SJCRH30 (cell line): Measurements from ENCODE around the gene CLPTM1. TPM values are rescaled to one million over a fixed set of nuclear protein-coding genes. Genes with fewer than 3 reads are reported as not detected.

Experiments
- DNase-seq, 2 experiments: peaks; one replicate each; pipeline ENCODE4 v3.0.0-alpha.2; 2015 to 2020
- H3K27ac ChIP-seq: fragments of 250-450 bp; sonication (Bioruptor Pico); 2 replicates; pipeline ENCODE4 v1.5.1; 2020; ENCODE audit warnings: mild to moderate bottlenecking, moderate library complexity
- H3K27me3 ChIP-seq: fragments of 250-450 bp; sonication (Bioruptor Pico); 2 replicates; pipeline ENCODE4 v1.5.1; 2020; ENCODE audit warnings: mild to moderate bottlenecking, moderate library complexity
- H3K36me3 ChIP-seq: fragments of 250-450 bp; sonication (Bioruptor Pico); 2 replicates; pipeline ENCODE4 v1.5.1; 2020; ENCODE audit warnings: mild to moderate bottlenecking, moderate library complexity
- H3K4me1 ChIP-seq: fragments of 250-450 bp; sonication (Bioruptor Pico); 2 replicates; pipeline ENCODE4 v1.5.1; 2020; ENCODE audit warnings: mild to moderate bottlenecking, moderate library complexity
- H3K4me3 ChIP-seq: fragments of 250-450 bp; sonication (Bioruptor Pico); 2 replicates; pipeline ENCODE4 v1.5.1; 2020; ENCODE audit warnings: mild to moderate bottlenecking, moderate library complexity
- H3K9me3 ChIP-seq: fragments of 250-450 bp; sonication (Bioruptor Pico); replicated peaks from 2 replicates; pipeline ENCODE4 v1.5.1; 2020; ENCODE audit warnings: mild to moderate bottlenecking, moderate library complexity
- total RNA-seq: library from RNA; depleted of rRNA; stranded (reverse); fragments of >200 nt; shearing (Covaris generic); gene quantifications from 2 replicates; pipeline ENCODE4 v1.2.3, GENCODE V29; 2014; rRNA removed

Gene CLPTM1
- total RNA-seq, 1 experiment from 2014 or later = 36.0 TPM

DNA sequence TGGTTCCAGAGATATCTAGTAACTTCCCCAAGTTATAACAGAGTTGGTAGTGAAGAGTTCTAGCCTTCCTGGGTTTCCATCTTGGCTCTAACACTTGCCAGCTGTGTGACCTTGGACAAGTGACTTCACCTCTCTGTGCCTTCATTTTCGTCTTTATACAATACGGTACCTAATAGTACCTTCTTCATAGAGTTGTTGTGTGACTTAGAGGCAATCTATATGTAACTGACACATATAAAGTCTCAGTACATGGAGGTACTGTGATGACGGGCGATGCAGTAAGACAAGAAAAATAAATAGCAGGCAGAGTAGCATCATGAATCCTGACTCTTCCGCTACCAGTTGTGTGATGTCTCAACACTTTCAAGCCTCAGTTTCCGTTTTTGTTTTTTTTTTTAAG is 75.6 kb downstream of the CLPTM1 start:
- 0 out of 2 replicates have a peak, but pooled peaks cover 5% of the 10 kb centered on the region for H3K36me3 ChIP-seq
- no peaks in the 10 kb centered on the region for H3K27me3 ChIP-seq
- no peak for DNase-seq
- H3K9me3 ChIP-seq = no peaks in the 10 kb centered on the region
- H3K4me1 ChIP-seq = no peaks in the 10 kb centered on the region
- no peak overlapping the region for H3K27ac ChIP-seq
- no peak overlapping the region for H3K4me3 ChIP-seq

- Histone ChIP-seq H3K27me3 (no peaks in the 10 kb centered on the region), H3K27ac (no peak overlapping the region)
These were observed 77.2 kb downstream of the CLPTM1 start for GRCh38 chr19:45032421-45032820.

DNA sequence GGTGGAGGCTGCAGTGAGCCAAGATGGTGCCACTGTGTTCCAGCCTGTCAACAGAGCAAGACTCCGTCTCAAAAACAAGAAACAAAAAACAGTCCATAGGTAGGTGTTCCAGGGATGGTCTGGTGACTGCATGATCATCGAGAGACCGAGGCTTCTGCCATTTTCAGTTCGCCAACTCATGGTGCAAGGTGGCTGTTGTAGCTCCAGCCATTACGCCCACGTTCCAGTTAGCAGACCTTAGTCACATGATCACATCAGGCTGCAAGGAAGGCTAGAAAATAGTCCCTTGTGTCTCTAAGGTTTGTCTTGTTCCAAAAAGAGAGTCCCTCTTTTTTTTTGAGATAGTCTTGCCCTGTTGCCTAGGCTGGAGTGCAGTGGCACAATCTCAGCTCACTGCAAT is 80.6 kb downstream of the CLPTM1 start:
- H3K4me1 ChIP-seq = peaks cover 8% of the 10 kb centered on the region; the same call in 1 of the 2 replicates
- peaks cover 11% of the 10 kb centered on the region; the same call in 1 of the 2 replicates for H3K36me3 ChIP-seq
- H3K4me3 ChIP-seq = no peak overlapping the region
- H3K27ac ChIP-seq = no peak overlapping the region
- no peaks in the 10 kb centered on the region for H3K9me3 ChIP-seq
- H3K27me3 ChIP-seq = no peaks in the 10 kb centered on the region
- no peak for DNase-seq

More at GRCh38 chr19:45032421-45032820, 77.2 kb downstream of the CLPTM1 start:
- no peaks in the 10 kb centered on the region for H3K4me1 ChIP-seq
- H3K9me3 ChIP-seq = no peaks in the 10 kb centered on the region
- no peak overlapping the region for H3K4me3 ChIP-seq
- H3K36me3 ChIP-seq = 0 out of 2 replicates have a peak, but pooled peaks cover 5% of the 10 kb centered on the region
- DNase-seq = no peak

DNA sequence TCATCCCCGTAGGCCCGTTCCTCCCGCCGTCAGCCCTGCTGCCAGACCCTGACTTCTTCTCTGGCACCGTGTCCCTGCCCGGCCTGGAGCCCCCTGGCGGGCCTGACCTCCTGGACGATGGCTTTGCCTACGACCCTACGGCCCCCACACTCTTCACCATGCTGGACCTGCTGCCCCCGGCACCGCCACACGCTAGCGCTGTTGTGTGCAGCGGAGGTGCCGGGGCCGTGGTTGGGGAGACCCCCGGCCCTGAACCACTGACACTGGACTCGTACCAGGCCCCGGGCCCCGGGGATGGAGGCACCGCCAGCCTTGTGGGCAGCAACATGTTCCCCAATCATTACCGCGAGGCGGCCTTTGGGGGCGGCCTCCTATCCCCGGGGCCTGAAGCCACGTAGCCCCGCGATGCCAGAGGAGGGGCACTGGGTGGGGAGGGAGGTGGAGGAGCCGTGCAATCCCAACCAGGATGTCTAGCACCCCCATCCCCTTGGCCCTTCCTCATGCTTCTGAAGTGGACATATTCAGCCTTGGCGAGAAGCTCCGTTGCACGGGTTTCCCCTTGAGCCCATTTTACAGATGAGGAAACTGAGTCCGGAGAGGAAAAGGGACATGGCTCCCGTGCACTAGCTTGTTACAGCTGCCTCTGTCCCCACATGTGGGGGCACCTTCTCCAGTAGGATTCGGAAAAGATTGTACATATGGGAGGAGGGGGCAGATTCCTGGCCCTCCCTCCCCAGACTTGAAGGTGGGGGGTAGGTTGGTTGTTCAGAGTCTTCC is 82.4 kb downstream of the CLPTM1 start:
- H3K4me1 ChIP-seq = peaks cover 8% of the 10 kb centered on the region; the same call in 1 of the 2 replicates
- H3K27me3 ChIP-seq = no peaks in the 10 kb centered on the region
- DNase-seq = no peak
- H3K36me3 ChIP-seq = peaks cover 25% of the 10 kb centered on the region
- H3K9me3 ChIP-seq = no peaks in the 10 kb centered on the region
- H3K27ac ChIP-seq = no peak overlapping the region
- no peak overlapping the region for H3K4me3 ChIP-seq

DNA sequence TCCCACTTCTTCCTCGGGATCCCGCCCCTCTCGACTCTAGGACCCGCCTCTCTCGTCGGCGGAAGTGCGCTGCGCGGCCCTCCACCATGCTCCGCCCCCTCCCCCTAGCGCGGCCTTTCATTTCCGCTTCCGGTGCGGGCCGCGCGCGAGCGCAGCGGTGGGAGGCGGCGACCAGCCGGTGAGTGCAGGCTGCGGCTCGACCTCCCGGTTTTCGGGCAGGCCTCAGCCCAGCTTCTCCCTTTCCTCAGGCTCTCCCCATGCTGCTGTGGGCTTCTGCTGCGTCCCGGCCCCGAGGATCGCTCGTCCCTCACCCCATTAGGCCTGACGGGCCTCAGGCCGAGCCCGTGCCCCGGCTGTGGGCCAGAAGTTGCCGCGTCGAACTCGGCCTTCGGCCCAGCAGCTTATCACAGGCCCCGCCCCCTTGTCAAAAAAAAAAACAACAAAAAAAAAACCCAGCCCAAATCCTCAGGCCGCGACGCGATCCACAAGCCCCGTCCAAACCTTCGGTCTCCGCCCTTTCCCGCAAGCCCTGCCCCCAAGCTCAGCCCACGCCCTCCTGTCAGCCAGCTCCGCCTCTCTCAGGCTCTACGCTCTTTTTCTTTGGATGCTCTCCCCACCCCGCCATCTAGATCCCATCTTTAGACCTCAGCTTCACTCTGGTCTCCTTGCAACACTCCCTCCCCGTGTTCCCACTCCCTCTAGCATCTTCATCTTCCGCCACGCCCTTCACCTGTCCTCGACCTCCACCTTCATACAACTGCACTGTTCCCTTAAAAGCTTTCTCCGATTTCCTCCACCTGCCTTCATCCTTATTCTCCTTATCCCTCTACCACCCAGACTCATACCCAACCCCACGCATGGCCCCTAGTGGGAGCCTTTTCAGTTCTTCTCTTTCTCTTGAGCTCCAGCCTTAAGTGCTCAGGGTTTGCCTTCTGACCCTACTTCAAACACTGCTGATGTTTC is 84.0 kb downstream of the CLPTM1 start, which contains the start of gene CLASRP:
Gene CLASRP, plus strand, starts transcription at position 115 of the 963 bp plus-strand sequence. CDS start 1,168 bp downstream, outside the sequence.
- H3K36me3 ChIP-seq = peaks cover 40% of the 10 kb centered on the region

DNA sequence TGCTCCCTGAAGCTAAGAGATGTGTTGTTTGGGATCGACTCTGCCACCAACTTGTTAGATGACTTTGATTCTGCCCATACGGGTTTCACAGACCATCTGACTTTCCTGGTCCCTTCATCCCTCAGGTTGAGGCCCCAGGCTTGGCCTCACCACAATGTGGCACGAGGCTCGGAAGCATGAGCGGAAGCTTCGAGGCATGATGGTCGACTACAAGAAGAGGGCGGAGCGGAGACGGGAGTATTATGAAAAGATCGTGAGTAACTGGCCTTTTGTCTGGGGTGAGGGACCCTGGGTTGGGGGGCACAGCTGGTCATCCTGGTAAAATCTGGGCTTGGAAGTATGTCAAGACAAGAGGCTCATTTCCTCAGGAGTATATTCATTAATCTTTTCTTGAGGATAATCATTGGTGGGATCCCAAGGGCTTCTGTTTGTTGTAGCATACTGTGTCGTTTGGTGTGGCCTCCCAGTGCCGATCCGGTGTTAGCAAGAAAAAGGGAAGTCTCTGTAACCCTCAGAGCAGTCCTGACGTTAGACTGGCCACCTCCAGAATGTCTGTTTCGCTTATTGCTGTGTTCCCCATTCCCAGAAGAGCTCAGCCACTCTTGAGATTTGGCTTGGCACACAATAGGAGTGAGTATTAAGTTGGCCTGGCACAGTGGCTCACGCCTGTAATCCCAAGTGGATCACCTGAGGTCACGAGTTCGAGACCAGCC is 85.0 kb downstream of the CLPTM1 start:
- peaks cover 8% of the 10 kb centered on the region; the same call in 1 of the 2 replicates for H3K4me1 ChIP-seq
- no peak for DNase-seq
- no peak overlapping the region for H3K4me3 ChIP-seq
- H3K36me3 ChIP-seq = peaks cover 49% of the 10 kb centered on the region
- no peaks in the 10 kb centered on the region for H3K9me3 ChIP-seq
- no peak overlapping the region for H3K27ac ChIP-seq
- H3K27me3 ChIP-seq = no peaks in the 10 kb centered on the region

More for the DNA sequence above, 84.0 kb downstream of the CLPTM1 start, which contains the start of gene CLASRP:
- peak; percentile 89 to 91 for DNase-seq
- peaks cover 8% of the 10 kb centered on the region; the same call in 1 of the 2 replicates for H3K4me1 ChIP-seq
- no peaks in the 10 kb centered on the region for H3K27me3 ChIP-seq
- H3K27ac ChIP-seq = peak within 1 kb of the TSS; percentile 62
- H3K9me3 ChIP-seq = no peaks in the 10 kb centered on the region
- peak within 1 kb of the TSS; percentile 85 for H3K4me3 ChIP-seq

GRCh38 chr19:45041125-45041524 is 85.9 kb downstream of the CLPTM1 start:
- DNase-seq = no peak
- Histone ChIP-seq H3K36me3 (peaks cover 53% of the 10 kb centered on the region), H3K27ac (no peak overlapping the region)

More at GRCh38 chr19:45041125-45041524, 85.9 kb downstream of the CLPTM1 start:
- Histone ChIP-seq H3K4me1 (peaks cover 8% of the 10 kb centered on the region; the same call in 1 of the 2 replicates), H3K27me3 (no peaks in the 10 kb centered on the region), H3K9me3 (no peaks in the 10 kb centered on the region), H3K4me3 (no peak overlapping the region)

Other genes starting within 250 kb of the CLPTM1 start
- 7.3 and 10.0 TPM in 2 replicates for gene BCL3, start 206.7 kb upstream of the CLPTM1 start, total RNA-seq
- gene CBLC, start 177.5 kb upstream of the CLPTM1 start, total RNA-seq = not detected in 2 replicates
- gene BCAM, start 146.3 kb upstream of the CLPTM1 start, total RNA-seq = 15.5 and 15.9 TPM in 2 replicates
- 46.0 and 50.2 TPM in 2 replicates for gene NECTIN2, start 109.1 kb upstream of the CLPTM1 start, total RNA-seq
- 104 and 110 TPM in 2 replicates for gene TOMM40, start 64.1 kb upstream of the CLPTM1 start, total RNA-seq
- gene APOE, start 49.6 kb upstream of the CLPTM1 start, total RNA-seq = 4.5 and 6.5 TPM in 2 replicates
- 18.3 and 22.9 TPM in 2 replicates for gene APOC1, start 40.8 kb upstream of the CLPTM1 start, total RNA-seq
- 0.20 TPM in 1 of 2 replicates, not detected in the other for gene APOC4, start 13.1 kb upstream of the CLPTM1 start, total RNA-seq
- gene APOC2, start 9.3 kb upstream of the CLPTM1 start, total RNA-seq = not detected in 2 replicates
- 2.8 and 4.0 TPM in 2 replicates for gene RELB, start 46.1 kb downstream of the CLPTM1 start, total RNA-seq
- 26.4 and 39.8 TPM in 2 replicates for gene CLASRP, start 83.7 kb downstream of the CLPTM1 start, total RNA-seq
- not detected in 2 replicates for gene ZNF296, start 121.1 kb downstream of the CLPTM1 start, total RNA-seq
- 37.3 and 37.9 TPM in 2 replicates for gene GEMIN7, start 123.9 kb downstream of the CLPTM1 start, total RNA-seq
- 19.4 and 20.0 TPM in 2 replicates for gene PPP1R37, start 137.8 kb downstream of the CLPTM1 start, total RNA-seq
- gene NKPD1, start 205.6 kb downstream of the CLPTM1 start, total RNA-seq = not detected in 2 replicates
- 3.0 and 4.7 TPM in 2 replicates for gene TRAPPC6A, start 222.9 kb downstream of the CLPTM1 start, total RNA-seq
- gene BLOC1S3, start 223.4 kb downstream of the CLPTM1 start, total RNA-seq = 2.1 and 2.6 TPM in 2 replicates